Caco-2 (cell line): ENCODE results near the gene ADARB1. TPM values are rescaled to one million over a fixed set of nuclear protein-coding genes. Genes with fewer than 3 reads are reported as not detected.

Experiments used
- BruUV-seq: library from RNA; stranded (reverse); fragments of 400-500 nt; replicated peaks from 2 replicates; lab custom pipeline; 2021; lab: Mats Ljungman, UMichigan
- CTCF ChIA-PET: fragments of 300-600 bp; sonication (Branson Sonifier 250); formaldehyde crosslinking; loops from one replicate; lab custom pipeline; 2022; ENCODE audit warnings: antibody characterized with exemption; lab: Charles Lee
- POLR2A ChIA-PET: fragments of 300-600 bp; sonication (Branson Sonifier 250); formaldehyde crosslinking; loops from one replicate; lab custom pipeline; 2022; ENCODE audit warnings: antibody characterized with exemption; lab: Charles Lee
- DNase-seq, 2 experiments: peaks; one replicate each; pipeline versions ENCODE4 v3.0.0 to v3.0.0-alpha.2; 2020 to 2022
- H3K27me3 ChIP-seq: replicated peaks from 2 replicates; pipeline ENCODE4 v1.6.0; 2011; ENCODE audit warnings: low read length; ENCODE audit not compliant: control insufficient read depth, insufficient read depth
- H3K36me3 ChIP-seq: 2 replicates; pipeline ENCODE4 v1.5.1; 2011; ENCODE audit warnings: low read length; ENCODE audit not compliant: control insufficient read depth, insufficient read depth
- H3K4me1 ChIP-seq: fragments of 250-450 bp; sonication (Bioruptor Pico); 2 replicates; pipeline ENCODE4 v1.5.1; 2020; ENCODE audit warnings: mild to moderate bottlenecking
- H3K4me3 ChIP-seq: 2 replicates; pipeline ENCODE4 v1.5.1; 2011; ENCODE audit warnings: low read depth, mild to moderate bottlenecking, control low read depth, low read length
- H3K9me3 ChIP-seq: fragments of 250-450 bp; sonication (Bioruptor Pico); 2 replicates; pipeline ENCODE4 v1.5.1; 2020; ENCODE audit warnings: mild to moderate bottlenecking, moderate library complexity
- H3K27ac Mint-ChIP-seq: one replicate; pipeline ENCODE4 v1.8.0; 2022; ENCODE audit warnings: mixed read lengths; ENCODE audit not compliant: unreplicated experiment
- H3K27me3 Mint-ChIP-seq: one replicate; pipeline ENCODE4 v1.8.0; 2022; ENCODE audit warnings: mixed read lengths; ENCODE audit not compliant: insufficient read depth, unreplicated experiment
- H3K36me3 Mint-ChIP-seq: one replicate; pipeline ENCODE4 v1.8.0; 2022; ENCODE audit warnings: mild to moderate bottlenecking, mixed read lengths; ENCODE audit not compliant: insufficient read depth, unreplicated experiment
- H3K4me1 Mint-ChIP-seq: one replicate; pipeline ENCODE4 v1.8.0; 2022; ENCODE audit warnings: low read depth, mixed read lengths; ENCODE audit not compliant: unreplicated experiment
- H3K4me3 Mint-ChIP-seq: one replicate; pipeline ENCODE4 v1.8.0; 2022; ENCODE audit warnings: mild to moderate bottlenecking, moderate library complexity, mixed read lengths; ENCODE audit not compliant: unreplicated experiment
- H3K9me3 Mint-ChIP-seq: one replicate; pipeline ENCODE4 v1.8.0; 2022; ENCODE audit warnings: mixed read lengths; ENCODE audit not compliant: unreplicated experiment
- intact Hi-C: fragments of 100-400 bp; cut with micrococcal nuclease; formaldehyde crosslinking; loops from one replicate; pipeline ENCODE4 v1.10.0; 2022; ENCODE audit not compliant: unreplicated experiment
- total RNA-seq: library from RNA; stranded (reverse); gene quantifications from 2 replicates; pipeline ENCODE4 v1.2.3, GENCODE V29; 2022
- TF ChIP-seq, protein P1 (sequence below), 2 experiments: fragments of 200-600 bp in 1 of 2; IDR thresholded peaks; 1 replicate in 1 of 2; 2 replicates in 1 of 2; pipeline versions ENCODE4 v1.5.1 to v1.8.0; 2011 to 2022; ENCODE audit warnings: antibody characterized with exemption in 1 of 2, control low read depth in 1 of 2, inconsistent platforms in 1 of 2, low read depth in 1 of 2, low read length in 1 of 2, mild to moderate bottlenecking in 1 of 2, moderate library complexity in 1 of 2; ENCODE audit not compliant: insufficient read depth in 1 of 2, severe bottlenecking in 1 of 2, unreplicated experiment in 1 of 2

The ADARB1 gene
- total RNA-seq, 1 experiment from 2014 or later = 25.4 TPM

DNA sequence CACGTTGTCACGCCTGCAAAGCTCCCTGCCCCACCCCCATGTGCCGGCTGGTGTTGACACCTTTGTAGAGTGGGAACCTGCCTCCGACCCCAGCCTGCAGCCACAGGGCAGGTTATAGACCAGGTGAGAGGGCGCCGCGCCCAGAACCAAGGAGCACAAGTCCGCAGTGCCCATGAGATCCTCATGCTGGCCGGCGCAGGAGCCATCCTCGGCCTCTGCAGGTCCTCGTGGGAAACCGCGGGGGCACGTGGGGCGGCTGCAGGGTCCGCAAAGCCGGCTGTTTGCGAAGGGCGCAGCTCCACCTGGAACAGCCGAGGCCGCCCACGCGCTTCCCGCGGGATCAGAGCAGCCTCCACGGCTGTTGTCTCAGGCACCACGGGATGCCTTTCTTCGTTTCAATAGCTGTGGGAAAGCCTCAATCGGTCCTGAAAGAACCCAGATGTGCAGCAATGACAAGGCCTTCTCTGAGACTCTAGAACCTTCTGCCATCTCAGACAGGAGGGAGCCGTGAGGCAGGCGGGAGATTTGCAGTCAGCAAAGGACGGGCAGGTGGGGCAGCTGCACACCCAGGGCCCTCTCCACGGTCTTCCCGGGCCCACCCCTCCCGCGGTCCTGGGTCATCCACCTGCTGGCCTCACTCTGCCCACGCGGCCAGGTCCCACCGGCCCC is 183.4 kb downstream of the ADARB1 start:
- intact Hi-C loops = loop anchor here (5.0 kb wide), 1 partner anchor 634 kb away; no protein-coding TSS in a partner anchor
- Mint-ChIP-seq H3K9me3 (no peaks in the 10 kb centered on the region), H3K4me3 (peak overlapping the region; percentile 63), H3K4me1 (no peaks in the 10 kb centered on the region), H3K27me3 (no peaks in the 10 kb centered on the region), H3K27ac (no peak overlapping the region), H3K36me3 (peaks cover 7% of the 10 kb centered on the region)
- TF ChIP-seq, protein P1, sequence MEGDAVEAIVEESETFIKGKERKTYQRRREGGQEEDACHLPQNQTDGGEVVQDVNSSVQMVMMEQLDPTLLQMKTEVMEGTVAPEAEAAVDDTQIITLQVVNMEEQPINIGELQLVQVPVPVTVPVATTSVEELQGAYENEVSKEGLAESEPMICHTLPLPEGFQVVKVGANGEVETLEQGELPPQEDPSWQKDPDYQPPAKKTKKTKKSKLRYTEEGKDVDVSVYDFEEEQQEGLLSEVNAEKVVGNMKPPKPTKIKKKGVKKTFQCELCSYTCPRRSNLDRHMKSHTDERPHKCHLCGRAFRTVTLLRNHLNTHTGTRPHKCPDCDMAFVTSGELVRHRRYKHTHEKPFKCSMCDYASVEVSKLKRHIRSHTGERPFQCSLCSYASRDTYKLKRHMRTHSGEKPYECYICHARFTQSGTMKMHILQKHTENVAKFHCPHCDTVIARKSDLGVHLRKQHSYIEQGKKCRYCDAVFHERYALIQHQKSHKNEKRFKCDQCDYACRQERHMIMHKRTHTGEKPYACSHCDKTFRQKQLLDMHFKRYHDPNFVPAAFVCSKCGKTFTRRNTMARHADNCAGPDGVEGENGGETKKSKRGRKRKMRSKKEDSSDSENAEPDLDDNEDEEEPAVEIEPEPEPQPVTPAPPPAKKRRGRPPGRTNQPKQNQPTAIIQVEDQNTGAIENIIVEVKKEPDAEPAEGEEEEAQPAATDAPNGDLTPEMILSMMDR (IDR thresholded peaks at IDR 0.05; ENCODE audit: insufficient read depth in 1 of 2, low read depth in 1 of 2, low read length in 1 of 2, severe bottlenecking in 1 of 2, unreplicated experiment in 1 of 2) = no peak
- ChIA-PET CTCF (interaction anchor here (0.5 to 2.3 kb wide), 8 partner anchors 12 to 298 kb away, joined by 3 to 8 read pairs (median 3); no protein-coding TSS in a partner anchor), POLR2A (interaction anchor here (0.6 kb wide), 1 partner anchor 30 kb away, joined by 6 read pairs; the partner anchor contains the start of gene POFUT2)
- no peak for DNase-seq
- H3K36me3 ChIP-seq = no peaks in the 10 kb centered on the region
- no TSS peak for BruUV-seq
- H3K4me1 ChIP-seq = peaks cover 29% of the 10 kb centered on the region
- no peak overlapping the region for H3K4me3 ChIP-seq
- H3K27me3 ChIP-seq = no peaks in the 10 kb centered on the region
- no peaks in the 10 kb centered on the region for H3K9me3 ChIP-seq

- H3K9me3 Mint-ChIP-seq = no peaks in the 10 kb centered on the region
- TF ChIP-seq, protein P1 (IDR thresholded peaks at IDR 0.05; ENCODE audit: insufficient read depth in 1 of 2, low read depth in 1 of 2, low read length in 1 of 2, severe bottlenecking in 1 of 2, unreplicated experiment in 1 of 2) = no peak
- peaks cover 14% of the 10 kb centered on the region for H3K36me3 Mint-ChIP-seq
- intact Hi-C loops = loop anchor here (5.0 kb wide), 1 partner anchor 634 kb away; no protein-coding TSS in a partner anchor
- no peak overlapping the region for H3K27ac Mint-ChIP-seq
- no peaks in the 10 kb centered on the region for H3K36me3 ChIP-seq
- no peaks in the 10 kb centered on the region for H3K27me3 ChIP-seq
- H3K4me3 Mint-ChIP-seq = peak overlapping the region; percentile 63
- peak; percentile 62 to 64 for DNase-seq
- H3K4me1 Mint-ChIP-seq = no peaks in the 10 kb centered on the region
- H3K9me3 ChIP-seq = no peaks in the 10 kb centered on the region
- ChIA-PET POLR2A (interaction anchor here (1.1 kb wide), 1 partner anchor 29 kb away, joined by 3 read pairs; the partner anchor contains the start of gene POFUT2), CTCF (interaction anchor here (0.6 to 2.3 kb wide), 9 partner anchors 12 to 370 kb away, joined by 3 to 11 read pairs (median 3); partner anchors contain the start of gene POFUT2)
- no peak overlapping the region for H3K4me3 ChIP-seq
- H3K27me3 Mint-ChIP-seq = no peaks in the 10 kb centered on the region
- peaks cover 29% of the 10 kb centered on the region for H3K4me1 ChIP-seq
- no TSS peak for BruUV-seq
Measured at GRCh38 chr21:45258466-45258865, 184.1 kb downstream of the ADARB1 start.

DNA sequence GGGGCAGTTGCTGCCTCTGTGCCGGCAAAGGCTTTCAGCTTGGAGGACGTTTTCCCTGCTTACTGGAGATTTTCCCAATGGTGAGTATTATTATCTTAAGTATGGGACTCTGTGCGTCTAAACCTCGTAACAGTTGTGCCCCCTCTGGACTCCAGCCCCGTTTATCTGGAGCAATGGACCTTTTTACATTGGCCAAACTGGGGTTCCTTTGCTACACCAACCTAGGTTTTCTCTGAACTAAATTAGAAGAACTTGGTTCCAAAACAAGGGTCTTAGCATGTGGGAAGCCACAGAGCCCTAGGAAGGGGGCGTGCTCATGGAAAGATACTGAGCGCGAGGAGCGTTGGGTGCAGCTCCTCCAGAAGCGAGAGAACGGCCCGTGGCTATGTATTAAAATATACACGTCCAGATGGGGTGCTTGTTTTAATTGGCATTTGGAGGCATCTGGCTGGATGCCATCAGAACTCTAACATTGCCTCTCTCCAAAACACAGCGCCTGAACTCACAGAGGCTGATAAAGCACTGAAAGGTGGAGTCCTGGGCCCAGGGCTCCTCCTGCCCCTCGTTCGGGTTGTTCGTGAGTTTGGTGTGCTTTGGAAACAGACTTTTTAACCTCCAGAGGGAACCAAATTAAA is 184.9 kb downstream of the ADARB1 start:
- Mint-ChIP-seq H3K9me3 (no peaks in the 10 kb centered on the region), H3K36me3 (peaks cover 22% of the 10 kb centered on the region), H3K27ac (no peak overlapping the region), H3K4me1 (no peaks in the 10 kb centered on the region), H3K4me3 (peak overlapping the region; percentile 63), H3K27me3 (no peaks in the 10 kb centered on the region)
- CTCF ChIA-PET = interaction anchor here (0.6 to 2.3 kb wide), 3 partner anchors 29 to 371 kb away, joined by 4 to 11 read pairs (median 8); partner anchors contain the start of gene POFUT2
- no peaks in the 10 kb centered on the region for H3K9me3 ChIP-seq
- POLR2A ChIA-PET = interaction anchor here (1.1 kb wide), 1 partner anchor 28 kb away, joined by 3 read pairs; the partner anchor contains the start of gene POFUT2
- no peaks in the 10 kb centered on the region for H3K27me3 ChIP-seq
- DNase-seq = no peak
- H3K4me1 ChIP-seq = peaks cover 29% of the 10 kb centered on the region
- no peaks in the 10 kb centered on the region for H3K36me3 ChIP-seq
- no peak overlapping the region for H3K4me3 ChIP-seq
- no TSS peak for BruUV-seq
- TF ChIP-seq, protein P1 (IDR thresholded peaks at IDR 0.05; ENCODE audit: insufficient read depth in 1 of 2, low read depth in 1 of 2, low read length in 1 of 2, severe bottlenecking in 1 of 2, unreplicated experiment in 1 of 2) = no peak
- intact Hi-C loops = loop anchor here (5.0 kb wide), 1 partner anchor 633 kb away; no protein-coding TSS in a partner anchor
